ENCODE results near the gene SLC7A5. TPM values are rescaled to one million over a fixed set of nuclear protein-coding genes. Genes with fewer than 3 reads are reported as not detected.

The SLC7A5 gene
- total and polyA plus RNA-seq, 2 of the 13 experiments (the other 11 are each of a cell fraction or from before 2014, with no cell fraction given) = 79.6 to 155 TPM

- TF ChIP-seq ZNF556 (CRISPR knock-in tag; IDR thresholded peaks at IDR 0.05; ENCODE audit: borderline replicate concordance) (peak; percentile 20; the same call in 1 of the 2 replicates), MIER3 (CRISPR knock-in tag; IDR thresholded peaks at IDR 0.05; ENCODE audit: borderline replicate concordance) (0 out of 2 replicates have a peak, but pooled peaks have one; percentile 69), MAFK (conservative IDR thresholded peaks at IDR 0.05 in 1 of 2, IDR thresholded peaks at IDR 0.05 in 1 of 2; ENCODE audit: low read length in 2 of 2) (peak; percentile 69 to 83), AGO2 (optimal IDR thresholded peaks at IDR 0.05; ENCODE audit: low read depth, low read length) (peak; percentile 29), ZNF124 (CRISPR knock-in tag; IDR thresholded peaks at IDR 0.05) (peak; percentile 51; the same call in 1 of the 2 replicates), ZNF569 (CRISPR knock-in tag; IDR thresholded peaks at IDR 0.05; ENCODE audit: borderline replicate concordance) (no peak), ZNF318 (CRISPR knock-in tag; IDR thresholded peaks at IDR 0.05) (peak; percentile 61; the same call in 1 of the 2 replicates), ZNF292 (CRISPR knock-in tag; IDR thresholded peaks at IDR 0.05; ENCODE audit: borderline replicate concordance, low read depth) (peak; percentile 27; the same call in 1 of the 2 replicates), KLF6 (CRISPR knock-in tag; IDR thresholded peaks at IDR 0.05) (peak; percentile 37; the same call in 1 of the 2 replicates), ATF2 (CRISPR knock-in tag; IDR thresholded peaks at IDR 0.05) (peak; percentile 48; the same call in 1 of the 2 replicates), GATAD2A (CRISPR knock-in tag; IDR thresholded peaks at IDR 0.05) (no peak; the same call in 1 of the 2 replicates), NR2F6 (IDR thresholded peaks at IDR 0.05) (peak; percentile 72), NR2F6 (CRISPR knock-in tag; IDR thresholded peaks at IDR 0.05) (peak; percentile 84), ZNF280B (CRISPR knock-in tag; IDR thresholded peaks at IDR 0.05; ENCODE audit: borderline replicate concordance) (peak; percentile 47; the same call in 1 of the 2 replicates), RBAK (CRISPR knock-in tag; IDR thresholded peaks at IDR 0.05) (peak; percentile 57; the same call in 1 of the 2 replicates), AKAP8 (CRISPR knock-in tag; IDR thresholded peaks at IDR 0.05) (peak; percentile 66; the same call in 1 of the 2 replicates), LCORL (IDR thresholded peaks at IDR 0.05) (no peak; the same call in 1 of the 2 replicates), LCORL (CRISPR knock-in tag; IDR thresholded peaks at IDR 0.05) (peak; percentile 70; the same call in 1 of the 2 replicates), PITX1 (CRISPR knock-in tag; IDR thresholded peaks at IDR 0.05) (peak; percentile 62)
Measured at GRCh38 chr16:87860553-87861299, 8.6 kb downstream of the SLC7A5 start (continued).
